IPS DF 6.9 (cell line): ENCODE results near the gene ACSS2.
A peak's percentile ranks its signal among the peaks of the same experiment; 100 is the strongest.

Experiments
- DNase-seq: peaks from one replicate; pipeline ENCODE4 v3.0.0-alpha.2; 2013; ENCODE audit warnings: low read depth, low spot score
- H3K27ac ChIP-seq: one replicate; pipeline ENCODE4 v1.5.1; 2013; ENCODE audit warnings: low read length, control low read depth
- H3K27me3 ChIP-seq: 2 replicates; pipeline ENCODE4 v1.6.1; 2013; ENCODE audit warnings: mild to moderate bottlenecking, low read length; ENCODE audit not compliant: control insufficient read depth, insufficient read depth
- H3K36me3 ChIP-seq: 2 replicates; pipeline ENCODE4 v1.6.1; 2013; ENCODE audit warnings: low read length; ENCODE audit not compliant: control insufficient read depth, insufficient read depth
- H3K4me1 ChIP-seq: 2 replicates; pipeline ENCODE4 v1.6.1; 2013; ENCODE audit warnings: low read length; ENCODE audit not compliant: control insufficient read depth, insufficient read depth
- H3K4me3 ChIP-seq: 2 replicates; pipeline ENCODE4 v1.5.1; 2013; ENCODE audit warnings: mild to moderate bottlenecking, low read length
- H3K9me3 ChIP-seq: 2 replicates; pipeline ENCODE4 v1.6.1; 2013; ENCODE audit warnings: low read length, inconsistent platforms; ENCODE audit not compliant: control insufficient read depth, insufficient read depth
- WGBS: extraction: QIAGEN DNeasy Blood & Tissue Kit; methylation state at CpG from one replicate; pipeline ENCODE4 v1.1.7; 2013; ENCODE audit warnings: mixed read lengths, missing lambda C conversion rate; ENCODE audit not compliant: insufficient read length, insufficient coverage; 5-methylcytosine and 5-hydroxymethylcytosine counted together

ACSS2 gene

DNA sequence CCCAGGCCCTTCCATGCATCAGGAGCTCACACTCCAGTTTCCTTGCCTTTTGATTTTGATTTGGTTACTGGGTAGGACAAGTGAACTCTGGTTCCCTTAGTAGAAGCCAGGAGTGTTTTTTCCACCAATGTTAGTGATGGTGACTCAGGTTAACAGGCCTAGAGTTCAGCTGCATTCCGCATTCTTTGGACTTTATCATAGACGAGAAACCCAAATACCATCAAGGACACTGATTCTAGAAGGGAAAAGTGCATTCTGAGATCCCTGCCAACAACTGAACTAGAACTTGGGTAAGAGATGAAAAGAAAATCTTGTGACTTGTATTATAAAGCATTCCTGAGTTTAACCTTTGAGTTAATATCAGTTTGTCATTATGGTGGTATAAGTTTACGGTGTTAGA, 70.2 kb downstream of the ACSS2 start:
- no peaks in the 10 kb centered on the region for H3K4me1 ChIP-seq
- H3K4me3 ChIP-seq = no peak overlapping the region
- no peak overlapping the region for H3K27ac ChIP-seq
- H3K9me3 ChIP-seq = no peaks in the 10 kb centered on the region
- 100% methylated on average over 1 of the region's 3 CpGs for WGBS
- H3K36me3 ChIP-seq = peaks cover 6% of the 10 kb centered on the region; the same call in 1 of the 2 replicates
- DNase-seq = no peak
- no peaks in the 10 kb centered on the region for H3K27me3 ChIP-seq

DNA sequence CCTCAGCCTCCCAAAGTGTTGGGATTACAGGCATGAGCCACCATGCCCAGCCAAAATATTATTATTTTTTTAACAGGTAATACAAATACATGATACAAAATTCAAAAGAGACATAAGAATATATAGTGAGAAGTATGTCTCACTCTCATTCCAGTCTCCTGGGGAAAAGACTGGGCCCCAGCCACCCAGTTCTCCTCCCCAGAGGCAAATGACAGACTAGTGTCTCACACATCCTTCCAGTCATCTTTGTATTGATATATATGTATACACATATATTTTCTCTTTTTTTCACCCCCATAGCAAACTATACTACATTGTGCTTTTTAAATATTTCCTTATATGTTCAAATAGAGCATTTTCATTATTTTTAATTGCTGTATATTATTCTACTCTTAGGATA, 70.9 kb downstream of the ACSS2 start:
- H3K9me3 ChIP-seq = no peaks in the 10 kb centered on the region
- H3K4me3 ChIP-seq = no peak overlapping the region
- no peak for DNase-seq
- H3K4me1 ChIP-seq = no peaks in the 10 kb centered on the region
- no peaks in the 10 kb centered on the region for H3K27me3 ChIP-seq
- no peak overlapping the region for H3K27ac ChIP-seq
- H3K36me3 ChIP-seq = peaks cover 5% of the 10 kb centered on the region; the same call in 1 of the 2 replicates

DNA sequence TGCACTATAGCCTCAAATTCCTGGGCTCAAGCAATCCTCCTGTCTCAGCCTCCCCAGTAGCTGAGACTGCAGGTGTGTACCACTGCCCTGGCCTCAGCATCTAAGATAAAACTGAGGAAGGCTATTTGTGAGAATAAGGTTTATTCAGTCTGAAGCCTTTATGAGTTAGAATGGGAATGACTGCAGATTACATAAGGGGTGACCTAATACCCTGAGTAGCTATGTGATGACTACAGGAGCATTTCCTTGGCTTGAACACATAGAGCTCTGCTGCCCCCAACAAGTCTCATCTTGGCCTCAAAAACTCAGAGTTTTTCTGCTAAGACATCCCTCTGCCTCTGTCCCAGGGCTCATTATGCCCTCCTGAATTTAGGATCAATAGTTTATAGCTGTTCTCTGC, 71.6 kb downstream of the ACSS2 start:
- Histone ChIP-seq H3K27me3 (no peaks in the 10 kb centered on the region), H3K27ac (no peak overlapping the region), H3K9me3 (no peaks in the 10 kb centered on the region), H3K4me1 (no peaks in the 10 kb centered on the region), H3K36me3 (no peaks in the 10 kb centered on the region), H3K4me3 (no peak overlapping the region)
- DNase-seq = no peak

DNA sequence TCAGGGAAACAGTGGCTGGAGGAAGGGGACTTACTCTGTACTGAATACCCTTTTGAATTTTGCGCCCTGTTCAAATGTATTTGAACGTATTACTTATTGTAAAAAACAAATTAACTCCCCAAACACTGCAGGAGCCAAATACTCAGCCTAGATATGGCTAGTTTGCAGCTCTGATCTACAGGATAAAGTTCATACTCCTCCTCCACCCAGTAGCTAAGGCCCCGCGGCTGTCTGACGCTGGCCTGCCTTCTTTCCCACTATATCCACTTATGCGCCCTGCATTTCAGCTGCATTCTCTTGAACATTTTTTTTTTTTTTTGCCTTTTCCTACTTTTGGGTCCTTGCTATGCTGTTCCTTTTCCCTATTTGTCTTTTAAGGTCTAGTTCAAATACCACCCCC, 72.7 kb downstream of the ACSS2 start:
- no peaks in the 10 kb centered on the region for H3K36me3 ChIP-seq
- no peaks in the 10 kb centered on the region for H3K4me1 ChIP-seq

DNA sequence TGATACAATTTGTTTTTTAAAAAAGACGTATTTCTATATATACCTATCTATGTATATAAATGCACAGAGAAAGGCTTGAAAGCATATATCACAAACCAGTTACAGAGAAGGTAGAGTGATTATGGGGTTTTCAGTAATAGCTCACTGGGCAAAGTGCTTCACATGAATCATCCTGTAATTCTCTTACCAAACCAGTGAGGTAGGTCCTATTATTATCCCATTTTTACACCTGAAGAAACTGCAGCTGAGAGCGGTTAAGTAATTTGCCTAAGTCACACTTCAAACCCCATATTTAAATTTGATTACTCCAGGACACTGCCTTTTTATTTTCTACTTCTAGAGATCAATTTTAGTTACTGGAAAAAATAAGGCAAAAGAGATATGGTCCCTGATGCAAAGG, 74.8 kb downstream of the ACSS2 start:
- no peak overlapping the region for H3K4me3 ChIP-seq
- no peaks in the 10 kb centered on the region for H3K4me1 ChIP-seq
- DNase-seq = no peak
- H3K36me3 ChIP-seq = no peaks in the 10 kb centered on the region
- no CpG with 5 or more reads among the region's 2 CpGs for WGBS
- no peaks in the 10 kb centered on the region for H3K27me3 ChIP-seq
- no peaks in the 10 kb centered on the region for H3K9me3 ChIP-seq
- no peak overlapping the region for H3K27ac ChIP-seq

More for the DNA sequence above, 72.7 kb downstream of the ACSS2 start:
- WGBS = no CpG with 5 or more reads among the region's 6 CpGs
- Histone ChIP-seq H3K27me3 (no peaks in the 10 kb centered on the region), H3K27ac (no peak overlapping the region), H3K9me3 (no peaks in the 10 kb centered on the region), H3K4me3 (no peak overlapping the region)
- no peak for DNase-seq

DNA sequence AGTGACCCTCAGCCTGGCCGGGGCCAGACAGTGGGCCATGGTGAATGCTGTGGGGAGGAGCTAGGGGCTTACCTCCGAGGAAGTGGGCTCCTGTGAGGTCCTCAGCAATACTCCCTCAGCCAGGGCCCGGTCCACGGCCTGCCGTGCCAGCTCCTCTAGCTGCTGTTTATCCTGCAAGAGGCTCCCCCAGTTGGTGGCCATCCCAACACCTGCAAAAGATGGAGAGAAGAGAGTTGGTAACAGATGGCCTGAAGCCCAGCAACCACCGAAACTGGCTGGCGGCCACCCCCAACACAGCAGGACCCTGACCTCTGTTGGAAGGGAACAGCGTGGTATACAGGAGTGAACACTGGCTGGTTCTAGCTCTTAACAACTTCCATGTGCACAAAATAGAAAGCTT, 75.2 kb downstream of the ACSS2 start:
- no CpG with 5 or more reads among the region's 8 CpGs for WGBS
- Histone ChIP-seq H3K4me1 (peaks cover 2% of the 10 kb centered on the region; the same call in 1 of the 2 replicates), H3K36me3 (no peaks in the 10 kb centered on the region), H3K9me3 (no peaks in the 10 kb centered on the region), H3K4me3 (no peak overlapping the region), H3K27ac (no peak overlapping the region), H3K27me3 (no peaks in the 10 kb centered on the region)
- no peak for DNase-seq

DNA sequence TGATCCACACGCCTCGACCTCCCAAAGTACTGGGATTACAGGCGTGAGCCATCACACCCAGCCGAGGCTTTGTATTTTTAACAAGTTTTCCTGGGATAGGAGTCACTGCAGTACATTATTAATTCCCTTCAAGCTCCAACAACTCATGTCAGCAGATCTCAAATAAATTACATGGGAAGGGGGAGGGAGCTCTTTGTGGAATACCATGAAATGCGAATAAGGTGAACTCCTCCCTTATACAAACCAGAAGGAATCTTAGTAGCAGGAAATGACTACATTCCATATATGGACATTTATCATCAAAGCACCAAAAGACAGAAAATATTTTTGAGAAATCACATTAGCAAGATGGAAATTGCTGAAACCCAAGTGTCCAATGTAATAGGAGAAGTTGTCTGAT, 76.3 kb downstream of the ACSS2 start:
- Histone ChIP-seq H3K27ac (no peak overlapping the region), H3K9me3 (no peaks in the 10 kb centered on the region), H3K4me1 (peaks cover 2% of the 10 kb centered on the region; the same call in 1 of the 2 replicates), H3K27me3 (no peaks in the 10 kb centered on the region), H3K36me3 (no peaks in the 10 kb centered on the region), H3K4me3 (no peak overlapping the region)
- no peak for DNase-seq
- WGBS = no CpG with 5 or more reads among the region's 5 CpGs

DNA sequence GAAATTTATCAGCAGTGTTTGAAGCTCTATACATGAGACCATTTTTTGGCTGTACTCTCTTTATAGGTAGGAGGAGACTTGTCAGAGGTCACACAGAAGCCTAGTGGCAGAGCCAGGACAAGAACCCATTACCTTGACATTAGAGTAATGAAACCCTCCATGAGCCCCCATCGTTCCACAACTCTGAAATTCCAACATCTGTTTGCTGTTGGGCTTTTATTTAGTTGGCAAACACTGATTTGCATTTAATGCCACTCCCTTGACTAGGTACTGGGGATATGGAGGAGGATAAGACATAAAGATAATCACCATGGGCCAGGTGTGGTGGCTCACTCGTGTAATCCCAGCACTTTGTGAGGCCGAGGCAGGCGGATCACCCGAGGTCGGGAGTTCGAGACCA, 77.5 kb downstream of the ACSS2 start:
- no peaks in the 10 kb centered on the region for H3K27me3 ChIP-seq
- no peaks in the 10 kb centered on the region for H3K36me3 ChIP-seq
- no peak overlapping the region for H3K27ac ChIP-seq
- WGBS = no CpG with 5 or more reads among the region's 7 CpGs
- H3K4me3 ChIP-seq = no peak overlapping the region
- DNase-seq = no peak
- no peaks in the 10 kb centered on the region for H3K9me3 ChIP-seq
- H3K4me1 ChIP-seq = peaks cover 2% of the 10 kb centered on the region; the same call in 1 of the 2 replicates

DNA sequence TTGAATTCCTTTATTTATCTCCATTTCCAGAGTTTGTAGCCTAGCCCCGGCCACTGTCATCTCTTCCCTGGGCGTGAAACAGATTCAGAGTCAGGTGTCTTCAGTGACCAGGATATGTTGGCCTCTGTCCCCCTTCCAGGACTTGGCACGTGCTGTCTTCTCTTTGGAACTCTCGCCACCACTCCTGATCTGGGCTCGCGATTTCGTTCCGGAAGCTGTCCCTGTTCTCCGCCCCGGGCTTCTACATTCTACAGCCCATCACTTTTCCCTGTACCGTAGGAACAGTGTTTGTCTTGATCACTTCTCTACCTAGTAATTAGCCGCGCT, 78.5 kb downstream of the ACSS2 start:
- Histone ChIP-seq H3K36me3 (no peaks in the 10 kb centered on the region), H3K9me3 (no peaks in the 10 kb centered on the region), H3K4me3 (peak overlapping the region; percentile 47; the same call in 1 of the 2 replicates), H3K27ac (no peak overlapping the region), H3K27me3 (no peaks in the 10 kb centered on the region), H3K4me1 (peaks cover 2% of the 10 kb centered on the region; the same call in 1 of the 2 replicates)
- no CpG with 5 or more reads among the region's 13 CpGs for WGBS
- DNase-seq = no peak

DNA sequence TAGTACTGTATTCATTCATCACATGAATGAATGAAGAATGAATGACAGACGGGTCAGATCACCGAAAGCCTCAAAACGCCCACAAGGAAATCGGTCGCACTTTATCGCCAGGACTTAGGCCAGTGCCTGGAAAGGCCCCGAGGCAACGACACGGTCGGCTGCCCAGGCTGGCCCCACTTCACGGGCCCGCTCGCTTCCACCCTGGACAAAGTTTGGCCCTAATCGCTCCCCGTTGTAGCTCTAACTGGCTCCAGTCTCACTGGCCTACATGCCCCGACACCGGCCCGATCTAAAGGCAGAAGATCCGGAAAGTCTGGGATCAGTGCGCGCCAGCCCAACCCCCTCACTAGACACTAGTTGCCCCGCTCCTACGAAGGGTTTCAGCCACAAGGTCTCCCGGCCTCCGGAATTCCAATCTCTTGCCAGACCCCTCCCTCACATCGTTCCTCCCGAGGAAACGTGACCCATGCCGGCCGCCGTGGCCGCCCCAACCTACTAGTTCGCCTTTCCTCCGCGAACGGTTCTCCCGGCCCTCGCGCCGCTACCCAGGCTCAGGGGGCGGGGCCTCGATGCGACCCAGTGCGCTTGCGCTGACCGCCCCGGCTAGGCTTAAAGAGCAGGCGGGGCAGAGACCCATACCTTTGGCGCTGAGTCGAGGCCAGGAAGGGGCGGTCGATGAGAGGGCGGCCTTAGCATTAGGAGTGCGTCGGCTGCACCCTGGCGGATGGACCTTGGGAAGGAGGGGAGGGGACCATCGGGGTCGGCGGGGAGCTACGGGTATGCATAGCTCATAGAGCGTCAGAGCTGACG, 79.0 kb downstream of the ACSS2 start, which contains the start of the genes GSS and MYH7B:
Gene GSS (minus strand): TSS at position 576 of the 810 bp plus-strand sequence. CDS start 3,954 bp downstream, outside the sequence.
Gene MYH7B (plus strand): TSS at position 638 of the 810 bp plus-strand sequence. CDS start 22,138 bp downstream, outside the sequence.
- no peaks in the 10 kb centered on the region for H3K9me3 ChIP-seq
- H3K4me1 ChIP-seq = peaks cover 3% of the 10 kb centered on the region; the same call in 1 of the 2 replicates
- no peaks in the 10 kb centered on the region for H3K36me3 ChIP-seq
- WGBS = no CpG with 5 or more reads among the region's 62 CpGs
- peak within 1 kb of the TSS; percentile 47; the same call in 1 of the 2 replicates for H3K4me3 ChIP-seq
- DNase-seq = peak; percentile 96
- H3K27me3 ChIP-seq = no peaks in the 10 kb centered on the region
- no peak within 1 kb of the TSS for H3K27ac ChIP-seq

DNA sequence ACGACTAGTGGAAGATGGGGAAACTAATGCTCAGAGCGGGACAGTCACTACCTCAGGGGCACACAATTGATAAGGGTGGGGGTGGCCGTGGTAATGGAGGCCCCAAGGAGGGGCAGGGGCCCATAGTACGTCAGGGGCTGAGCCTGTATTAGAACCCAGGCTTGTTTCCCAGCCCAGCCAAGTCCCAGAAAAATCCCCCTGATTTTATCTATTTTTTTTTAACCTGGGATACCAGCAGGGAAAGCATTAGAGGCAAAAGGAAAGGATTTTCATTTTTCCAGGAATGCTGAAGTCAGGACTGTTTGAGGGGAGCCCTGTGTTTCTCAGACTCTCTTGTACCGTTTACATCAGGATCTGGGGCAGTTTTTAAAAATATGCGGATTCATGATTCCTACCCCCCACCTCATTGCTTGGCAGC, 79.6 kb downstream of the ACSS2 start:
- no peaks in the 10 kb centered on the region for H3K9me3 ChIP-seq
- H3K4me1 ChIP-seq = peaks cover 5% of the 10 kb centered on the region; the same call in 1 of the 2 replicates
- WGBS = no CpG with 5 or more reads among the region's 6 CpGs
- H3K27ac ChIP-seq = no peak overlapping the region
- no peaks in the 10 kb centered on the region for H3K36me3 ChIP-seq
- peak overlapping the region; percentile 6; the same call in 1 of the 2 replicates for H3K4me3 ChIP-seq
- no peaks in the 10 kb centered on the region for H3K27me3 ChIP-seq
- no peak for DNase-seq
